Stimulated activated CD8-positive, alpha-beta memory T cell treated with anti-CD3 and anti-CD28 coated beads, Interleukin-2, amount 100 ng/mL, for 48 hours (primary cell): ENCODE measurements around the gene IMPG2.

Source experiments
- DNase-seq, 2 donors: peaks; one replicate each; pipeline ENCODE4 v3.0.0-alpha.2; 2020; ENCODE audit warnings: low read depth in 2 of 2

The IMPG2 gene

GRCh38 chr3:101184111-101184510 lies 136.3 kb downstream of the IMPG2 start:
- DNase-seq = no peak

GRCh38 chr3:101183151-101183550 lies 137.2 kb downstream of the IMPG2 start:
- no peak for DNase-seq

- DNase-seq = no peak
Observed at GRCh38 chr3:101182734-101183133, 137.6 kb downstream of the IMPG2 start.

- DNase-seq = no peak
Observed at GRCh38 chr3:101181801-101182200, 138.6 kb downstream of the IMPG2 start.

- DNase-seq = no peak
Observed at GRCh38 chr3:101179637-101180036, 140.7 kb downstream of the IMPG2 start.

- no peak for DNase-seq
Observed at GRCh38 chr3:101177577-101177976, 142.8 kb downstream of the IMPG2 start.
